ENCODE measurements around the gene ZC3H10.

DNA sequence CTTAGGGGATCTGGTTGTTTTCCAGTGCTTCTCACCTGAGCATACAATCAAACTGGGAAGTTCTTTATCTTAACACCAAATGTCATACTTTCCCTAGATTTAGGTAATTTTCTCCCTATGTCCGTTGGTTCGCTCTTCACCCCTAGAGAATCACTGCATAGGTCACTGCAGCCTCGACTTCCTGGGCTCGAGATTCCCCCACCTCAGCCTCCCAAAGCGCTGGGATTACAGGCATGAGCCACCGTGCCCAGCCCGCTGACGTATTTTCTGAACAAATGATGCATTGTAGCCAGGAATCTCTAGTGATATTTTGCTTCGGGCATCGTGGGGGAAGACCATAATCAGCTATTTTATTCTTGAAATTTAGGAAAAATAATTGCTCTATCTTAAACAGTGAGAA is 2.7 kb upstream of the ZC3H10 start:
- TF ChIP-seq GATA2 (IDR thresholded peaks at IDR 0.05; ENCODE audit: low read depth, low read length), result no peak
- TF ChIP-seq GATA3 (IDR thresholded peaks at IDR 0.05; ENCODE audit: low read depth, low read length), result no peak
